ENCODE results near the gene TUBG1. TPM values are rescaled to one million over a fixed set of nuclear protein-coding genes. Genes with fewer than 3 reads are reported as not detected.

The TUBG1 gene
- total and polyA plus RNA-seq, 2 of the 8 experiments (the other 6 are each of a cell fraction or from before 2014, with no cell fraction given), result 109 to 208 TPM

DNA sequence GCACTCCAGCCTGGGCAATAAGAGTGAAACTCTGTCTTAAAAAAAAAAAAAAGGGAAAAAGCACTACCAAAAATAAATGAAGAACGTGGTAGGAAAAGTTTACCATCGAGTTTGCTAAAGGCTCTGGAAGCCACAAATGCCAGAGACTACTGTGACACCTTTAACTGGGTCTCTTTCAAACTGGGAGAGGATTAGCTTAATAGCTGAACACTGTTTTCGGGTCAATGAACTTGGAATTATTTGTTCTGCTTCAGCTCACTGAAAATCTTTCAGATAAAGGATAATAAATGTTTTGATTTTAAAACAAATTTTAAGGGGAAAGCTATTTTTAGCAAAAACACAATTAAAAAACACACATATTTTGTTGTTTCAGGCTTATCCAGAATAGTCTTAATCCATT, 1.7 kb upstream of the TUBG1 start:
- H3K56ac ChIP-seq (replicated peaks; ENCODE audit: insufficient read length, low read depth, low read length), result no peak overlapping the region
- H3K14ac ChIP-seq (ENCODE audit: insufficient read length), result no peak overlapping the region
- no peak overlapping the region for H3K18ac ChIP-seq (ENCODE audit: extremely low read depth, low read length)
- WGBS, 2 experiments (ENCODE audit: extremely low coverage in 1 of 2, insufficient coverage in 1 of 2, insufficient read length in 1 of 2, insufficient replicate concordance in 2 of 2, low coverage in 1 of 2, low lambda C conversion rate in 2 of 2, missing lambda C conversion rate in 1 of 2), result 82% methylated on average over 3 of the region's 3 CpGs; no CpG with 5 or more reads in 1 of the 2 experiments
- no peaks in the 10 kb centered on the region for H3K9me3 ChIP-seq (ENCODE audit: insufficient read depth in 2 of 2, low read depth in 1 of 2, low read length in 1 of 2)
- DNase-seq (ENCODE audit: low read depth in 1 of 2, low spot score in 2 of 2) (no peak), FAIRE-seq (no peak)
- H3K27me3 ChIP-seq (replicated peaks in 1 of 4; ENCODE audit: control insufficient read depth in 3 of 4, extremely low read depth in 1 of 4, insufficient read depth in 3 of 4, low read length in 3 of 4), result no peaks in the 10 kb centered on the region
- H3K79me2 ChIP-seq (ENCODE audit: control insufficient read depth in 1 of 2, insufficient read depth in 2 of 2, low read length in 2 of 2), result peaks cover 8 to 56% of the 10 kb centered on the region in 2 experiments
- no peak overlapping the region for H2BK5ac ChIP-seq (ENCODE audit: low read depth, low read length)
- no peak overlapping the region for H4K5ac ChIP-seq (ENCODE audit: insufficient read length, low read depth, low read length)
- ChIA-PET POLR2A (ENCODE audit: partially characterized antibody) (interaction anchor here (1.2 to 3.6 kb wide), 3 partner anchors 11 to 33 kb away, joined by 3 to 12 read pairs (median 4); partner anchors contain the start of gene PSMC3IP), CTCF (ENCODE audit: partially characterized antibody) (interaction anchor here (0.7 to 3.1 kb wide), 8 partner anchors 11 to 73 kb away, joined by 3 to 11 read pairs (median 5); partner anchors contain the start of gene PSMC3IP)
- H3K23me2 ChIP-seq (ENCODE audit: low read depth, low read length), result peaks cover 3% of the 10 kb centered on the region
- H4K8ac ChIP-seq (ENCODE audit: extremely low read depth, insufficient read depth, low read length), result no peak overlapping the region
- H2AFZ ChIP-seq (ENCODE audit: low read length), result no peak overlapping the region
- H3K36me3 ChIP-seq (ENCODE audit: control insufficient read depth in 2 of 4, insufficient read depth in 4 of 4, low read length in 3 of 4), result peaks cover 9 to 14% (median 11%) of the 10 kb centered on the region in 4 experiments; a peak in 7 of 8 replicates
- H4K20me1 ChIP-seq (replicated peaks in 1 of 2; ENCODE audit: control insufficient read depth in 1 of 2, insufficient read depth in 2 of 2, low read length in 2 of 2), result peaks cover 0 to 3% of the 10 kb centered on the region in 2 experiments
- H3K9ac ChIP-seq (replicated peaks in 1 of 4; ENCODE audit: extremely low read depth in 1 of 4, low read depth in 3 of 4, low read length in 3 of 4), result no peak overlapping the region; a peak in 1 of 7 replicates
- no peak overlapping the region for H2AK5ac ChIP-seq (ENCODE audit: low read depth, low read length)
- H3K4me1 ChIP-seq (replicated peaks in 1 of 4; ENCODE audit: control insufficient read depth in 3 of 4, insufficient read depth in 4 of 4, low read length in 3 of 4), result peaks cover 0 to 4% (median 2%) of the 10 kb centered on the region in 4 experiments; a peak in 6 of 7 replicates
- no peak overlapping the region for H2BK20ac ChIP-seq (ENCODE audit: low read length)
- no peak overlapping the region for H2BK12ac ChIP-seq (ENCODE audit: low read depth, low read length)
- peaks cover 9% of the 10 kb centered on the region for H3K79me1 ChIP-seq (ENCODE audit: low read depth, low read length)
- peak overlapping the region; percentile 73 to 98 (median 86); a peak in 5 of 8 replicates for H3K4me3 ChIP-seq (ENCODE audit: extremely low read depth in 1 of 4, insufficient read depth in 2 of 4, low read depth in 3 of 4, low read length in 4 of 4)
- no peak overlapping the region for H3K27ac ChIP-seq (ENCODE audit: low read depth, low read length)
- H3K4ac ChIP-seq (replicated peaks; ENCODE audit: insufficient read length, low read depth, low read length), result no peak overlapping the region
- H2BK15ac ChIP-seq (ENCODE audit: low read length), result no peak overlapping the region
- H4K91ac ChIP-seq (replicated peaks; ENCODE audit: insufficient read length, low read length), result no peak overlapping the region
- no peak overlapping the region for H2BK120ac ChIP-seq (replicated peaks; ENCODE audit: low read depth, low read length)
- H3K4me2 ChIP-seq (ENCODE audit: insufficient read depth in 1 of 2, low read depth in 2 of 2, low read length in 2 of 2), result peak overlapping the region; percentile 73 to 94; a peak in 3 of 4 replicates
- H3K23ac ChIP-seq (ENCODE audit: insufficient read length), result no peak overlapping the region
- TF ChIP-seq NANOG (IDR thresholded peaks at IDR 0.05; ENCODE audit: insufficient read depth, low read depth, low read length, poor library complexity, severe bottlenecking), result no peak
- TF ChIP-seq POU5F1 (IDR thresholded peaks at IDR 0.05; ENCODE audit: low read depth, low read length), result no peak
- TF ChIP-seq TAF1 (IDR thresholded peaks at IDR 0.05; ENCODE audit: low read depth, low read length), result no peak
- no peak for TF ChIP-seq JUND (IDR thresholded peaks at IDR 0.05; ENCODE audit: low read length)
- no peak for TF ChIP-seq SP2 (IDR thresholded peaks at IDR 0.05; ENCODE audit: low read length)
- TF ChIP-seq RFX5 (IDR thresholded peaks at IDR 0.05; ENCODE audit: borderline replicate concordance, low read depth, low read length), result no peak
- TF ChIP-seq ASH2L (IDR thresholded peaks at IDR 0.05; ENCODE audit: low read length), result no peak
- TF ChIP-seq TBP (IDR thresholded peaks at IDR 0.05; ENCODE audit: low read depth, low read length), result no peak
- no peak for TF ChIP-seq SIX5 (IDR thresholded peaks at IDR 0.05; ENCODE audit: low read depth, low read length)
- TF ChIP-seq RAD21 (IDR thresholded peaks at IDR 0.05 in 1 of 2, conservative IDR thresholded peaks at IDR 0.05 in 1 of 2; ENCODE audit: low read depth in 2 of 2, low read length in 2 of 2), result no peak
- TF ChIP-seq GTF2F1 (IDR thresholded peaks at IDR 0.05; ENCODE audit: borderline replicate concordance, low read depth, low read length), result no peak
- TF ChIP-seq EZH2 (IDR thresholded peaks at IDR 0.05; ENCODE audit: low read depth, low read length, severe bottlenecking), result no peak
- TF ChIP-seq RBBP5 (IDR thresholded peaks at IDR 0.05; ENCODE audit: borderline replicate concordance, low read depth, low read length), result no peak
- TF ChIP-seq TEAD4 (IDR thresholded peaks at IDR 0.05; ENCODE audit: low read depth, low read length), result no peak

Measured in H1 (cell line).